SK-MEL-5 (cell line): ENCODE results near the gene VWA3B. TPM values are rescaled to one million over a fixed set of nuclear protein-coding genes. Genes with fewer than 3 reads are reported as not detected.
"Not testable (repeated sequence)": the region's sequence is repeated elsewhere in the genome, so short reads cannot be mapped to it uniquely, and the experiment has no call there.

Source experiments
- DNase-seq: peaks from one replicate; pipeline ENCODE4 v3.0.0-alpha.2; 2016; ENCODE audit warnings: low read depth, low spot score
- in situ Hi-C: cut with HindIII; loops from 2 replicates; pipeline ENCODE4 v1.10.0; 2016; ENCODE audit warnings: low sequenced_read_pairs, high pct_unique_total_duplicates, low pct_unique_long_range_greater_than_20kb
- total RNA-seq: library from RNA; depleted of rRNA; stranded (reverse); fragments of >200 nt; shearing (Covaris generic); gene quantifications from 2 replicates; pipeline ENCODE4 v1.2.3, GENCODE V29; 2014

Gene VWA3B
- total RNA-seq, 1 experiment from 2014 or later, result not detected

DNA sequence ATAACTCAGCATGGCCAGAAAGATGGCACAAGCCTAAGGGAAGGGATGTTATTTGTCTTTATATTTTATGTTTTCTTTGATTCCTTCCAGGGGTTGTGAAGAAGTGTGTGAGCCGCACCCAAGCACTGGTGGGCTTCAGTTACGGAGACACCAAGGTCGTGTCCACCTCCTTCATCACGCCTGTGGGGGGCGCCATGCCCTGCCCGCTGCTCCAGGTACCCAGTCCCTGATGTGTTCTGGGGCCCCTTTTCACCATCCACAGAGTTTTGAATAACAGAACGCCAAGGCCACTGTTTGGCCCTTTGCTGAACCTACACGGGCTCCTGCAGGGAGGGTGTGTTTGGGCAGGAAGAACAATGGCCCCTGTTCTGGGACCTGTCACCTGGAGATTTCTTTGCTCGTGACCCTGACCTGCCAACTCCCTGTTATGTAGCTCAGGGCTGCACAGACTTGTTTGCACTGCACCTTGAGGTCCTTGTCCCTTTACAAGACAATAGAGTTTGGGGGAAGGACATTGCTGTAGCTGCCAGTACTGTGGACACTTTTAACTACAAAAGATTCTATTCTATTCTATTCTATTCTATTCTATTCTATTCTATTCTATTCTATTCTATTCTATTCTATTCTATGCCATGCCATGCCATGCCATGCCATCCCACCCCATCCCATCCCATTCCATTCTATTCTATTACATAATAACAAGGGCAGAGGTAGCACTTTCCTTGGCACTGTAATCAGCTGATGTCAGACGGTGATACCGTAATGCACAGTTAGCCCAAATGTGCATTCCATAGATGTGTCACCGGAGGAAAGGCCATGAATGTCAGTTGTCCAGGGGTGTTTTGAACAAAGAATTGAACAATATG, 211.1 kb downstream of the VWA3B start:
- DNase-seq, result no peak
- in situ Hi-C loops, result no loop called here

DNA sequence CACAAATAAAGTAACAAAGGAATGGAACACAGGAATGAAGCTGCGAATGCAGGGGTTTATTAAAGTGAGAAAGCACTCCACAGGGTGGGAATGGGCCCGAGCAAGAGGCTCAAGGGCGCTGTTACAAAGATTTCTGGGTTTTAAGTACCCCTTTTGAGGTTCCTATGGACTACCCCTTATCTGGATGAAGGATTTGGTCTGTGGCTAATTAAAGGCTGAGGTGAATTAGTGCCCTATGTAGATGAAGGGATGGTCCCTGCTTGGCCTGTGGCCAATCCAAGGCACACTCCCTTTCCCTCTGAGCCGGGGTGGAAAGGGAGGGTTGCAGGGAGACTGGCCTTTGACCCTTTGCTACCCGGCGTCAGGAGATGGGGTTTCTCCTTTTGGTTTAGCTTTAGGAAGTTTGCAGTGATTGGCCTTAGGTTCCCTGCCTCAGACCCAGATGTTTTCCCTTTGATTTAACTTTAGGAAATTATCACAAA, 211.8 kb downstream of the VWA3B start:
- in situ Hi-C loops, result no loop called here
- no peak for DNase-seq

DNA sequence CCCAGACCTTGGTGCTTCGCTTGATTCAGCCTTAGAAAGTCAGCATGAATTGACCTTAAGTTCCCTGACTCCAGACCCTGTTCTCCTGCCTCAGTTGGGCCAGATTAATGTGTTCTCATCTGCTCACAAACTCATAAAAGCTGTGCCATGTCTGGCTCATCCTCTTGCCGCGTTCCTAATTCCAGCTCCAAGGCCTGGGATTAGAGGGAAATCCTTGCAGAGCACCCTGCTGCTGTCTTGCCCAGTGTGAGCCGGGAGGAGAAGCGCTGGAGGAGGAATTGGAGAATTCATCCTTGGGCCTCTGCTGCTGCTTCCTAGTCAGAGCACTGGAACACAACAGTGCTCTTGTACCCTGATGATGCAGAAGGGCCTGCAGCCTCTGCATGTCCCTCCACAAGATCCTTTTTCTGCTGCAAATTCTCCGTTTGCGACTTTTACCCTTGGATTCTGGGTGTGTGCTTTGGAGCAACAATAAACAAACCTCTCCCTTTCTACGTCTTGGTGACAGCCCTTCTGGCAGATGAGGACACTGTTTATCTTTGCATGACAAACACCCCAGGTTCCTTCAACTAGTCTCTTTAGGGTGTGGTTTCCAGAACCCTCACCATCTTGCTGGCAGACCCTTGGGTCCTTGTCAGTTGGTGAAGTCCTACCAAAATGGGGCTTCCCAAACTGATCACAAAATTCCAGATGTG, 212.4 kb downstream of the VWA3B start:
- in situ Hi-C loops, result no loop called here
- no peak for DNase-seq

DNA sequence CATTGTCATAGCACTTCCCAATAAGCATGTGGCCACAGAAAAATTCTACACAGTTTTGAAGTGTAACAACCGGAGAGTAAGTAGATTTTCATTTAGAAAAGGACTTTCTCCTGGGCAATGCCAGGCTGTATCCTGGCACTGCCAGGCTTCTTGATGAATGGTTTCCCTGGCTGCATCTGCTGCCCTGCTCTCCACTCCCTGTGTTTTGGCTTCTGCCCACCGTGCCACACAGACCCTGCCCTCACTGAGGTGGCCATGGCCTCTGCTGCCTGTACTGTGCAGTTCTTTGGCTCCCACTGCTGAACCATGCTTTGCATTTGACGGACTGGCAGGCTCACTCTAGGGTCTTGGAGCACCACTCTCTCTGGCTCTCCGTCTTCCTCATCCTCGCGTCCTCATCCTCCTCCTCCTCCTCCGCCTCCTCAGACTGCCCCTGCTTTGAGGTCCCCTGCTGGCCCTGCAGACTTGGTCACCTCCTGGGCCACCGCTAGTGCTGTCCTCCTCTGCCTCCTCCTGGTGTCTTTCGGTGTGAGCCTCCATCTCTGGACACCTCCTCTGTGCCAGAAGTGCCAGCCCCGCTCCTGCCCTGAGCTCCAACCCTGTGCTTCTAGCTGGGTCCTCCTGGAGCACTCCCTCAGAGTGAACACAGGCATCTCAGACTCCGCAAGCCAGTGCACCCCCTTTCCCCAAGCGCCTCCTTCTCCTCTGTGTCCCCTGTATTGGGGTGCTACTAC, 213.3 kb downstream of the VWA3B start:
- in situ Hi-C loops, result no loop called here
- no peak for DNase-seq

DNA sequence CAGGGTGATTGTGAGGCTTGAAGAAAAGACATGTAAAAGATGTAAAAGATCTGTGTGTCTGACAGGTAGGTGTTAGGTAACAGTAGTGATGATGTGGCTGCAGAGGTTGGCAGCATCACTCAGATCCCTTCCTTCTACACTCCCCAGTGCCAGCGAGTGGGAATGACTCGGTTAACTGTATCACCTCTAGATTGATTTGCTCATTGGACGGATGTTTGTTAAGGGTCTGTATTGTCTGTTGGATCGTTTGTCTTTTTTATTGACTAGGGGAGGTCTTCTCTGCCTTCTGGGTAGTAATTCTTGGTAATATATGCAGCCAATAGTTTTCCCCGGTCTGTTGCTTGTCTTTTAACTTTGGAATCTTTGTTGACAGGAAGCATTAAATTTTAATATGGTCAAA, 214.5 kb downstream of the VWA3B start:
- in situ Hi-C loops, result no loop called here
- DNase-seq, result no peak

DNA sequence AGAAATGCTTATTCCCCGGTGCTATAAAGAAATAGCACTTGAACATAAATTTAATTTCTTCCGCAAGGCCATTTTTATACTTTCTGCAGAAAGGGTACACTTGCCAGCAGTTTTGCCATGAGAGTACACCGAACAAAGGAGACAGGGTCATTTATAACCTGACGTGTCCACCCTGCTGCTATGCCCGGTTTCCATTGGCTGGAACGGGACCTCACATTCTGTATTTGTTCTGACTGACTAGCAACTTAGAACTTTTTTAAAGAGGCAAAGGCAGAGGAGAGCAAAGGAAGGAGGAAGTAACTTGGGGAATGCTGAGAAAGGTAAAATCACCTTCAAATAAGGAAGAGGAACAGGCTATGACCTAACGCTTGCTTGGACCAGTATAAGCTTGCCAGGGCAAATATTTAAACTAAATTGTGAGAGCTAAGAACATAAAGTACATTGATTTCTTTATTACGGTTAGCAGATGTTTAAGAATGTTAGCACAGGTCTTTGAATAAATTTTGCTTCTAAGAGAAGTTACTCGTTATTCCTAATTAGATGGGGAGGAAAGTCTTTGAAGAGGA, 220.2 kb downstream of the VWA3B start:
- in situ Hi-C loops, DNase-seq: not testable (repeated sequence)

DNA sequence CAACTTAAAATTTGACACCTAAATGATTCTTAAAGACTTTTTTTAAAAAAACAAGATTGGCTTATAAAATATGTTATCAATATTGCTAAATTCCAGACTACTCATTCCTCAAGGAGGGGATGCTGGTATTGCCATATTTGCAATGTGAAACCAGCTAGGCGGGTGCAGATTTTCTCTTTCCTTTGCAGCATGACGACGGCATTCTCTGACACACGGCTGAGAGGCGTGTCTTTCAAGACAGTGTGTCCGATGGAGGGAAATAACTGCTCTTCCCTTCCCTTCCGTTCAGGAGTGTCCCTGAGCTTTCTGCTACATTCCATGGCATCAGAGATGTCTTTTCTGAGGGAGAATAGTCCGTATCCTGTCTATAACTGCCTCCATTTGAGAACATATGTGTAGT, 221.1 kb downstream of the VWA3B start:
- no peak for DNase-seq
- in situ Hi-C loops, result no loop called here

DNA sequence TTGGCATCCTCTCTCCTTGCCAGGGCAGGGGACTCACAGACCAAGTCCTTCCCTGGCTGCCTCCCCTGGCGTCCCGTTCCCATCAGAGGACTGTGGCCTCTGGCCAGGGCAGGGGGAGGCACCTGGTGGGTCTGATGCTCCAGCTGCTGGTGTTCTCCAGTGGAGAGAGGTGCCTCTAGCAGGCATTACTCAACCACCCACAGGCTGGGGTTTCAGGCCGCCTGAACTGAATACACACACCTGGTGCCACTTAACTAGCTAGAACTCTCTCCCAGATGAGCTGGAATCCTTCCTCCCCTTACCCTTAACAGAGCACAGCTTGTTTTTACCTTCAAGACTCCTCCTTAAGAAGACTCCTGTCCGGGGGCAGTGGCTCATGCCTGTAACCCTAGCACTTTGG, 221.6 kb downstream of the VWA3B start:
- in situ Hi-C loops, result no loop called here
- DNase-seq, result no peak

DNA sequence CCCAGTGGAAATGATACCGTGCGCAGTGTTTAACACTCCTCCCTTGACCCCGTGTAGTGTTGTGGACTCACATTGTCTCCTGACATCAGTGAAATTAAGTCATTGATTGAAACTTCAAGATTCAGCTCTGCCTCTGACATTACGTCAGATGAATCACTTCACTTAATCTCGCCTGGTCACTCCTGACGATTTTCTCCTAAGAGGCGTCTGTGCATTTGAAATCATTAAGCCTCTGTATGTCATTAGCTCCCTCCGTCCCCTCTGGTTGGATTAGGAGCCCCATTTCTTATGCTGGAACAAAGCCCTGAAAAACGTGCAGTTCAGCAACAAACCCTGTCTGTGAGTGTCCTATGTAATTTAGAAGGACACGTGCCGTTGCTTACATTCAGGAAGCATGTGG, 222.6 kb downstream of the VWA3B start:
- no peak for DNase-seq
- in situ Hi-C loops, result no loop called here

DNA sequence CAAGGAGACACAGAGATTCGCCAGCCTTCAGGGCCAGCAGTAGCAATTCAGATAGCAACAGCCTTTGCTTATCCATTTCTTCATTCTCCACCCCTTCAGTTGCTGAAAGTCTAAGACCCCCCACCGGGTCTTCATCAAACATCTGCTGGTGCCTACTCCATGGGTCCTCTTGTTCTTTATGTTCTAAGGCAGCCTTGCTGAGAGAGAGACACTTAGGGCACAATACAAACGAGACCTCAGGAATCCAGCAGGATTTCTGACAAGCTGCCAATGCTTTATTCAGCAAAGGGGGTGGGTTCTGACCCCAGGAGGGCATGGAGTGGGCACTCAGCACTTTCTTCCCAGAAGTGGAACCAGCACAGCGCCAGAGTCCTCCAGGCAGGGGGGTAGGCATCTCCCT, 223.0 kb downstream of the VWA3B start:
- DNase-seq, result no peak
- in situ Hi-C loops, result no loop called here

DNA sequence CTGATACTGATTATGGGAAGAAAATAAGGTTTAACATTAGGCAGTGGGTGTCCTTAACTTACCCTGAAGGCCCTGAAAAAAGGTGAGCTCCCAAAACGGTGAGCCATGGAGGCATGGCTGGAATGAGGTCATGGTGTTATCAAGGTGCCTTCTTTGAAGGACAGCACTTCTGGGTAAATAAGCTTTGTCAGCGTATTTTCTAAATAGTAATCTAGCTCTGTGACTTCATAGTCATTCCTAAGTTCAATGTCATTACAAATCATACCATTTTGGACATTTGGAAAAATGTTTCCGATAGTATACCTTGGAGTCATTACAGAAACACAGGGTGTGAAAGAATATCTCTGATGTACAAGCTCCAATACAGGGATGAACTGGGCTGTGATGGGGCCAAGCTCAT, 224.1 kb downstream of the VWA3B start:
- no peak for DNase-seq
- in situ Hi-C loops, result no loop called here

DNA sequence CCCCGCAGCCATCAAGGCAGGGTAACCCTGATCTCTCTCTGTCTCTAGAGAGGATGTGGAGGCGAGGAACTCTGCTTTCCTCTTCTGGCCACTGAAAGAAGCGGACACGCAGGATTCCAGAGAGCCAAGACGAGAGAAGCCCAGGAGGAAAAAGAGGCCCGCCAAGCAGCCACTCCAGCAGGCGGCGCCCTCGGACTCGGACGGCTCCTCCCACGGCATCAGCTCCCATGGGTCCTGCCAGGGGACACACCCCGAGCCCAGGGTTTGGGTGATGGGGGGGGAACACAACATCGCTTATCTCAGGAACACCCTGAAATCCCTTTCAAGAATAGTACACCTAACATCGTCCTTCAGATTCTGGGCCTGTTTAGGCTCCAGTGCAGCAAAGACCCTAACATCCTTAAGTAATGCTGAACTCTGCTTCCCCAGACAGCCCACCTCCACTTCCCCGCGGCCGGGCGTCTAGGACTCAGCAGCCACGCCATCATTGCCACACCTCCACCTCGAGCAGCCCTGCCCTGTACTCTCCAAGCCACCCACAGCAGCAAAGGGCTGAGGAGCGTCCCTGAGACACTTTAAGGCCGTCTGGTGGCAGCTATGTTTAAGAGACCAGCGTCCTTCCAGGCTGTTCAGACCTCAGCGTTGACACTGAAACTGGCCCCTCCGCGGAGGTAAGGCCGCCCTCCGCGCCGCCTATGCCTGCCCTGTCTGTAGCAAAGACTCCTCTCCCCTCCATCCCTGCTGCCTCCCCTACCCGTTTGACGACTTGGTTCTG, 225.0 kb downstream of the VWA3B start:
- in situ Hi-C loops, result no loop called here
- DNase-seq, result peak; percentile 11

DNA sequence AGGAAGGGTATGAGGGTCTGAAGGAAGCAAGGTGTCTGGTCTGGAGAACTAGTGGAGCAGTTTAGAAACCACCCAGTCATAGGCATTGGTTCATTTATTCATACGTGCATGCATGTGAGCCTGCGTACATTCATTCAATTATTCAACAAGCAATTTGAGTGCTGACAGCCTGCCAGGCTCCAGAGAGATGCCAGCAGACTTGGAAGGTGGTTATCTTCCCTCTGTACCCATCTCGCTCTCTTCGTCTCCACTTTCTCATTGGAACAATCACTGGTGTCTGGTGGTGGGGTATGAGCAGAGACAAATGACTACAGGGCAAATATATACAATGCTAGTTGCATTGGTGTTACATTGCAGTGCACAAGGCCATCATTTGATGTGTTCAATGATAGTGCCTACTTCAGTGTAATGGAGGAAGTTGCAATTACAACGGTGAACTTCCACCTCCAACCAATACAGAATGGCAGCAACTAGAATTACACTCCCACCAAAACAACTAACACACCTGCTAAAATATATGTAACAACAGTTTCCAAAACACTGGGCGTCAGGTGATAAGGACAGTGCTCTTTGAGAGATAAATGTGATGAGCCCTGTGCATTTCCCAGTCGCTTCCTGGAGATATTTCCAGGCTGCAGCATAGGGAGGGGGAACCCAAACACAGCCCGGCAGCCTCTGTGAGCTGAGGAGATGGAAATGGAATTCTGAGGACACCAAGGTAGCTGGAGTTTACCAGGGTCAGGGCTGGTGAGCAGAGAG, 226.7 kb downstream of the VWA3B start:
- in situ Hi-C loops, result no loop called here
- no peak for DNase-seq

DNA sequence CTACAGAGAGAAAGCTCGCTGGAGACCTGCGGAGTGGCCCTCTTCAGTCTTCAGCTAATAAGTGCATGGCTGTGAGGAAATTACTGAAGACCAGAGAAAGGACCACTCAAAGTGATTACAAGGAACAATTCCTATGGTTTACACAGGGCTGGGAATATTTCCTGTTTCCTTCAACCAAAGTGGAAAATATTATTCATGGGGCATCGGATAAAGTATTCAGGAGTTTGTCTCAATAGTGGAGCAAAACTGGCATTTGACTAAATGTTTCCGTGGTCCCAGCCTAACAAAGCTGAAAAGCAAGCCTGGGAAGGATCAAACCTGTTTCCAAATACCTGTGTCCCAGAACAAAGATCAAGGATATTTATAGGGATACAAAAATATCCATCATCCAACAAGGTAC, 227.3 kb downstream of the VWA3B start:
- in situ Hi-C loops, result no loop called here
- no peak for DNase-seq

DNA sequence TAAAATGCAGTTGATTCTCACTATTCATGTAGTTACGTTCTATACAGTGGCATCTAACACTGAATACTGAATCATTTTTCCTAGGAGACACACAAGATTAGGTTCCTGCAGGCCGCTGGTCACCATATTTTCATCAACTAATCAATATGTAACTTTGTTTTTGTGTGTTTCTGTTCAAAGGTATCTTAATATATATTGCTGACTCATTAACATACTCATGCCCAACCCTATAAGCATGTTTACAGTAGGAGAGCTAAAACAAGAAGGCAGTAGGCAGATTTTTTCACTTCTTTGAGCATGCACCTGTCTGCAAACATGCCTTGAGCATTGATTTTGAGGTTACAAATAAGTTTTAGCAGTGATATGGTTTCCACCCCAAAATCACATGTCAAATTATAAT, 229.0 kb downstream of the VWA3B start:
- in situ Hi-C loops, result no loop called here
- no peak for DNase-seq

DNA sequence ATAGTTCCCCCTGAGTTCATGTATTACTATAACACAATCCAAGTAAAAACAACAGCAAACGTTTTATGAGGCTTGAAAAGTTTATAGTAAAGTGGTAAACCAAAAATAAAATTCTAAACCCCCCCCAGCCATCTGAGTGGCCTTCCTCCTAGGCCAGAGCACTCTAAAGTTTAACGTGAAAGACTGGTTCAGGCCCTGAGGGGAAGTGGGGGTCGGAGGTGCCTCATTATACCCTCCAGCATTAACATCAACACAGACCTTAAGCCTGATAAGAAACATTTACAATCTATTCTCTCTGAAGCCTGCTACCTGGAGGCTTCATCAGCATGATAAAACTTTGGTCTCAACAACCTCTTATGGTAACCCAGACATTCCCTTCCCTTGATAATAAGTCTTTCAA, 230.2 kb downstream of the VWA3B start:
- in situ Hi-C loops, result no loop called here
- DNase-seq, result no peak

DNA sequence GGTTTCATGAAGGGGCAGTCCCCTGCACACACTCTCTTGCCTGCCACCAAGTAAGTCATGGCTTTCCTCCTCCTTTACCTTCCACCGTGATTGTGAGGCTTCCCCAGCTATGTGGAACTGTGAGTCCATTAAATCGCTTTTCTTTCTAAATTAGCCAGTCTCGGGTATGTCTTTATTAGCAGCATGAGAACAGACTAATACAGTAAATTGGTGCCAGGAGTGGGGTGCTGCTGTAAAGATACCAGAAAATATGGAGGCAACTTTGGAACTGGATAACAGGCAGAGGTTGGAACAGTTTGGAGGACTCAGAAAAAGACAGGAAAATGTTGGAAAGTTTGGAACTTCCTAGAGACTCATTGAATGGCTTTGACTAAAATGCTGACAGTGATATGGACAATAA, 233.2 kb downstream of the VWA3B start:
- in situ Hi-C loops, DNase-seq: not testable (repeated sequence)
